IMR-90 (cell line): ENCODE data around the gene URAD. TPM values are rescaled to one million over a fixed set of nuclear protein-coding genes. Genes with fewer than 3 reads are reported as not detected.

Source experiments
- ATAC-seq: fragments of 200-7000 bp; cut with Tn5 transposase; 2 replicates; pipeline ENCODE4 v1.9.1; 2020; ENCODE audit warnings: low read depth, mild to moderate bottlenecking, moderate library complexity
- BruUV-seq: library from RNA; stranded (reverse); fragments of 400-500 nt; replicated peaks from 2 replicates; lab custom pipeline; 2021; lab: Mats Ljungman, UMichigan
- CTCF ChIA-PET: fragments of 300-600 bp; formaldehyde crosslinking; extraction: SDS; loops from one replicate; lab custom pipeline; 2021; ENCODE audit warnings: antibody characterized with exemption; lab: Yijun Ruan, JAX
- POLR2A ChIA-PET: fragments of 300-600 bp; sonication (Branson Sonifier 250); formaldehyde crosslinking; loops from one replicate; lab custom pipeline; 2022; ENCODE audit warnings: antibody characterized with exemption; ENCODE audit not compliant: unreplicated experiment; lab: Charles Lee
- DNase-seq: peaks from one replicate; pipeline ENCODE4 v3.0.0; 2013
- H2AFZ ChIP-seq: replicated peaks from 2 replicates; pipeline ENCODE3; 2013; ENCODE audit warnings: low read length, mild to moderate bottlenecking; ENCODE audit not compliant: poor library complexity
- H2AK5ac ChIP-seq: 2 replicates; pipeline ENCODE4 v1.6.1; 2013; ENCODE audit warnings: low read depth, low read length, inconsistent platforms
- H2AK9ac ChIP-seq: replicated peaks from 2 replicates; pipeline ENCODE3; 2013; ENCODE audit warnings: mild to moderate bottlenecking, low read depth, low read length, moderate library complexity; ENCODE audit not compliant: poor library complexity
- H2BK120ac ChIP-seq: 2 replicates; pipeline ENCODE4 v1.6.1; 2013; ENCODE audit warnings: low read depth, low read length, inconsistent platforms
- H2BK15ac ChIP-seq: 3 replicates; pipeline ENCODE4 v1.6.1; 2013; ENCODE audit warnings: low read depth, low read length, inconsistent platforms
- H2BK20ac ChIP-seq: 2 replicates; pipeline ENCODE4 v1.6.1; 2013; ENCODE audit warnings: low read depth, mild to moderate bottlenecking, inconsistent platforms, low read length, moderate library complexity
- H2BK5ac ChIP-seq: 2 replicates; pipeline ENCODE4 v1.6.1; 2013; ENCODE audit warnings: mild to moderate bottlenecking, low read depth, low read length, inconsistent platforms; ENCODE audit not compliant: poor library complexity, severe bottlenecking
- H3K14ac ChIP-seq: replicated peaks from 2 replicates; pipeline ENCODE4 v1.6.1; 2013; ENCODE audit warnings: low read depth, low read length, inconsistent platforms
- H3K18ac ChIP-seq: 2 replicates; pipeline ENCODE4 v1.6.1; 2013; ENCODE audit warnings: low read depth, low read length, control low read depth
- H3K23ac ChIP-seq: 2 replicates; pipeline ENCODE4 v1.6.1; 2013; ENCODE audit warnings: low read depth, low read length, inconsistent platforms
- H3K27ac ChIP-seq: 2 replicates; pipeline ENCODE4 v1.5.1; 2013; ENCODE audit warnings: mild to moderate bottlenecking, control low read depth, low read length; ENCODE audit not compliant: insufficient read depth
- H3K27me3 ChIP-seq: 2 replicates; pipeline ENCODE4 v1.6.1; 2013; ENCODE audit warnings: low read length; ENCODE audit not compliant: control insufficient read depth, insufficient read depth
- H3K36me3 ChIP-seq: 2 replicates; pipeline ENCODE4 v1.6.1; 2013; ENCODE audit warnings: low read length, mixed read lengths; ENCODE audit not compliant: control insufficient read depth, insufficient read depth
- H3K4ac ChIP-seq: 2 replicates; pipeline ENCODE4 v1.6.1; 2013; ENCODE audit warnings: low read depth, low read length, inconsistent platforms
- H3K4me1 ChIP-seq: 2 replicates; pipeline ENCODE4 v1.6.1; 2013; ENCODE audit warnings: low read length, mixed read lengths; ENCODE audit not compliant: control insufficient read depth, insufficient read depth
- H3K4me2 ChIP-seq: 2 replicates; pipeline ENCODE4 v1.6.1; 2013; ENCODE audit warnings: low read depth, mild to moderate bottlenecking, control low read depth, low read length, moderate library complexity
- H3K4me3 ChIP-seq: 2 replicates; pipeline ENCODE4 v1.5.1; 2013; ENCODE audit warnings: low read depth, mild to moderate bottlenecking, control low read depth, low read length, moderate library complexity; ENCODE audit not compliant: insufficient read depth
- H3K56ac ChIP-seq: 2 replicates; pipeline ENCODE4 v1.6.1; 2013; ENCODE audit warnings: low read length, inconsistent platforms; ENCODE audit not compliant: insufficient read depth; ENCODE audit errors: extremely low read depth
- H3K79me1 ChIP-seq, 2 experiments: 2 replicates each; pipeline ENCODE4 v1.6.1; 2013; ENCODE audit warnings: low read length in 2 of 2, inconsistent platforms in 1 of 2, low read depth in 1 of 2
- H3K9ac ChIP-seq: 2 replicates; pipeline ENCODE4 v1.6.1; 2013; ENCODE audit warnings: low read depth, low read length, control low read depth
- H3K9me1 ChIP-seq: 2 replicates; pipeline ENCODE4 v1.6.1; 2013; ENCODE audit warnings: low read length, inconsistent platforms; ENCODE audit not compliant: insufficient read depth
- H3K9me3 ChIP-seq: 2 replicates; pipeline ENCODE4 v1.6.1; 2013; ENCODE audit warnings: low read length; ENCODE audit not compliant: control insufficient read depth, insufficient read depth
- H4K20me1 ChIP-seq: 2 replicates; pipeline ENCODE4 v1.6.1; 2013; ENCODE audit warnings: low read length, inconsistent platforms; ENCODE audit not compliant: insufficient read depth
- H4K5ac ChIP-seq: 2 replicates; pipeline ENCODE4 v1.6.1; 2013; ENCODE audit warnings: mild to moderate bottlenecking, low read depth, low read length, control low read depth
- H4K8ac ChIP-seq, 2 experiments: 2 replicates each; pipeline ENCODE4 v1.6.1; 2013; ENCODE audit warnings: low read depth in 2 of 2, low read length in 2 of 2, control low read depth in 1 of 2, inconsistent platforms in 1 of 2
- H4K91ac ChIP-seq: 2 replicates; pipeline ENCODE4 v1.6.1; 2013; ENCODE audit warnings: low read depth, low read length, inconsistent platforms; ENCODE audit not compliant: insufficient read depth
- CEBPB ChIP-seq: IDR thresholded peaks from 2 replicates; pipeline ENCODE4 v1.6.1; 2012; ENCODE audit warnings: low read depth, low read length, improper control_type of control experiment
- CHD1 ChIP-seq: IDR thresholded peaks from 2 replicates; pipeline ENCODE4 v1.6.1; 2012; ENCODE audit warnings: low read depth, low read length, improper control_type of control experiment
- MAFK ChIP-seq: IDR thresholded peaks from 2 replicates; pipeline ENCODE4 v1.6.1; 2012; ENCODE audit warnings: low read depth, low read length, improper control_type of control experiment
- RFX5 ChIP-seq: IDR thresholded peaks from 2 replicates; pipeline ENCODE4 v1.8.0; 2012; ENCODE audit warnings: low read depth, mild to moderate bottlenecking, low read length, moderate library complexity
- WGBS, 2 experiments: methylation state at CpG; one replicate each; pipeline versions ENCODE4 v1.1.5 to v1.1.7; 2013; ENCODE audit warnings: missing lambda C conversion rate in 2 of 2; ENCODE audit not compliant: insufficient read length in 1 of 2; ENCODE audit errors: extremely low coverage in 2 of 2; 5-methylcytosine and 5-hydroxymethylcytosine counted together
- dilution Hi-C: fragments of 300-500 bp; cut with HindIII; formaldehyde crosslinking; loops from one replicate; pipeline ENCODE4 v1.14.3; 2018; ENCODE audit warnings: low sequenced_read_pairs; ENCODE audit not compliant: unreplicated experiment
- in situ Hi-C: fragments of 300-500 bp; cut with MboI; formaldehyde crosslinking; loops from 3 replicates; pipeline ENCODE4 v1.14.3; 2019; ENCODE audit warnings: low sequenced_read_pairs, inconsistent platforms, mixed read lengths
- intact Hi-C: fragments of 100-400 bp; cut with micrococcal nuclease; formaldehyde crosslinking; loops from 2 replicates; pipeline ENCODE4 v1.10.0; 2022
- polyA plus RNA-seq, 3 experiments: library from polyadenylated mRNA; depleted of rRNA; stranded (reverse); fragments of >200 nt; gene quantifications; 2 replicates each; pipeline ENCODE4 v1.2.3, GENCODE V29; 2012; ENCODE audit warnings: low replicate concordance in 1 of 3
- total RNA-seq: library from RNA; depleted of rRNA; stranded (reverse); fragments of >200 nt; gene quantifications from 2 replicates; pipeline ENCODE4 v1.2.3, GENCODE V29; 2012
- TF ChIP-seq, protein P1 (sequence below): fragments of 150-350 bp; IDR thresholded peaks from 2 replicates; pipeline ENCODE4 v1.6.1; 2016; ENCODE audit warnings: low read depth, mild to moderate bottlenecking, low read length, moderate library complexity, borderline replicate concordance

Gene URAD
- total and polyA plus RNA-seq, 2 of the 4 experiments (the other 2 are of a cell fraction): not detected

DNA sequence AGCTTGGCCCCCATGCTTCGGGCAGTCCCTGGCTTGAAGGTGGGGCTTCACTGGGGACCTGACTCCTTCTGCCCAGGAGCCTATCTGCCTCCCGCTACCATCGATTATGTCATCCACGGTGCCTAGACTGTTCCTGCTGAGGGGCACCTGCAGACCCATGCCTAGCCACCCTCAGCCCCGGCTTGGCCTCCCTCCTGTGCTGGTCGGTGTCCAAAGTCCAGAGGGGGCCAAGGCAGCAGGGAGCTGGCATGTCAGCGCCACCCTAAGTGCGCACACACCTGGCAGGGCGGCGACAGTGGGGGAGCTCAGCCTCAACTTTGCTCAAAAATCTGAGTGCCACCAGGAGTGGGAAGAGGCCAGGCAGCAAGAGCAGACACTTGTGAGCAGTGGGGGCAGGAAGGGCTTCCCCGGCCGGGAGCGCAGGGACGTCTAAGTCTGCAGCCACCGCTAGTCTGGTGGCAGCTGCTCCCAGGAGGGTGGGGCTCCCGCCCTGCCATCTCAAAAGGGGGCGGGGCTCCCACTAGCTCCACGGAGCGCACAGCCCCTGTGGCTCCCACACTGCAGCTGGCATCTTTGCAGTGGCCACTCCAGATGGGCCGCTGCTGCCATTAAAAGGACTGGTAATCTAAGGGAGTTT, 13.5 kb upstream of the URAD start:
- no peaks in the 10 kb centered on the region for H3K36me3 ChIP-seq
- TF ChIP-seq CHD1 (no peak), CEBPB (no peak), MAFK (no peak), RFX5 (no peak)
- TF ChIP-seq, protein P1, sequence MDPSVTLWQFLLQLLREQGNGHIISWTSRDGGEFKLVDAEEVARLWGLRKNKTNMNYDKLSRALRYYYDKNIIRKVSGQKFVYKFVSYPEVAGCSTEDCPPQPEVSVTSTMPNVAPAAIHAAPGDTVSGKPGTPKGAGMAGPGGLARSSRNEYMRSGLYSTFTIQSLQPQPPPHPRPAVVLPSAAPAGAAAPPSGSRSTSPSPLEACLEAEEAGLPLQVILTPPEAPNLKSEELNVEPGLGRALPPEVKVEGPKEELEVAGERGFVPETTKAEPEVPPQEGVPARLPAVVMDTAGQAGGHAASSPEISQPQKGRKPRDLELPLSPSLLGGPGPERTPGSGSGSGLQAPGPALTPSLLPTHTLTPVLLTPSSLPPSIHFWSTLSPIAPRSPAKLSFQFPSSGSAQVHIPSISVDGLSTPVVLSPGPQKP: no peak
- in situ Hi-C loops (no loop called here), dilution Hi-C loops (no loop called here), intact Hi-C loops (no loop called here)
- H3K9ac ChIP-seq: no peak overlapping the region
- no peak overlapping the region for H2AK5ac ChIP-seq
- H3K79me1 ChIP-seq: no peaks in the 10 kb centered on the region
- BruUV-seq: no TSS peak
- H3K4ac ChIP-seq: no peak overlapping the region
- CTCF ChIA-PET: no interaction called here
- no peak overlapping the region for H2BK15ac ChIP-seq
- ATAC-seq: no peak
- 70% methylated on average over 7 of the region's 20 CpGs; no CpG with 5 or more reads in 1 of the 2 experiments for WGBS, 2 experiments
- no peaks in the 10 kb centered on the region for H3K9me1 ChIP-seq
- no peak overlapping the region for H4K8ac ChIP-seq
- H3K23ac ChIP-seq: no peak overlapping the region
- no peak overlapping the region for H4K91ac ChIP-seq
- H2BK5ac ChIP-seq: no peak overlapping the region
- H3K4me2 ChIP-seq: no peak overlapping the region
- H3K9me3 ChIP-seq: no peaks in the 10 kb centered on the region
- H4K5ac ChIP-seq: no peak overlapping the region
- H3K14ac ChIP-seq: no peak overlapping the region
- H3K56ac ChIP-seq: no peak overlapping the region
- H3K4me3 ChIP-seq: no peak overlapping the region
- no peak overlapping the region for H2AK9ac ChIP-seq
- H2BK20ac ChIP-seq: no peak overlapping the region
- H2AFZ ChIP-seq: no peak overlapping the region
- H3K18ac ChIP-seq: no peak overlapping the region
- DNase-seq: no peak
- peaks cover 8% of the 10 kb centered on the region; the same call in 1 of the 2 replicates for H3K27me3 ChIP-seq
- no peak overlapping the region for H2BK120ac ChIP-seq
- POLR2A ChIA-PET: no interaction called here
- no peaks in the 10 kb centered on the region; the same call in 1 of the 2 replicates for H3K4me1 ChIP-seq
- no peak overlapping the region for H3K27ac ChIP-seq
- no peaks in the 10 kb centered on the region for H4K20me1 ChIP-seq
